Suprapubic skin (tissue), 4 donors: Measurements from ENCODE around the gene HSPA5. TPM values are rescaled to one million over a fixed set of nuclear protein-coding genes. Genes with fewer than 3 reads are reported as not detected.
"Not testable (repeated sequence)": the region's sequence is repeated elsewhere in the genome, so short reads cannot be mapped to it uniquely, and the experiment has no call there.

Experiments
- DNase-seq, 2 donors: peaks; one replicate each; pipeline ENCODE4 v3.0.0-alpha.2; 2019; ENCODE audit warnings: low spot score in 2 of 2
- H3K27ac ChIP-seq: fragments of 200-600 bp; sonication (generic); one replicate; pipeline ENCODE4 v1.5.1; 2019
- H3K27me3 ChIP-seq: fragments of 200-600 bp; sonication (generic); one replicate; pipeline ENCODE4 v1.5.1; 2019
- H3K36me3 ChIP-seq: fragments of 200-600 bp; sonication (generic); one replicate; pipeline ENCODE4 v1.5.1; 2019
- H3K4me1 ChIP-seq: fragments of 200-600 bp; sonication (generic); one replicate; pipeline ENCODE4 v1.5.1; 2019
- H3K4me3 ChIP-seq: fragments of 200-600 bp; sonication (generic); one replicate; pipeline ENCODE4 v1.5.1; 2019; ENCODE audit warnings: mild to moderate bottlenecking
- H3K9me3 ChIP-seq: fragments of 200-600 bp; sonication (generic); one replicate; pipeline ENCODE4 v1.5.1; 2019
- EP300 ChIP-seq: sonication (generic); formaldehyde crosslinking; IDR thresholded peaks from one replicate; pipeline ENCODE4 v1.6.1; 2017; ENCODE audit warnings: antibody characterized with exemption
- POLR2A ChIP-seq, 2 donors: fragments of 450-650 bp; IDR thresholded peaks; one replicate each; pipeline ENCODE4 v1.6.1; 2017; ENCODE audit warnings: antibody characterized with exemption in 2 of 2, mild to moderate bottlenecking in 2 of 2, moderate library complexity in 2 of 2
- POLR2AphosphoS5 ChIP-seq, 3 donors: sonication (generic); formaldehyde crosslinking; IDR thresholded peaks; one replicate each; pipeline ENCODE4 v1.6.1; 2017; ENCODE audit warnings: antibody characterized with exemption in 3 of 3
- WGBS: methylation state at CpG from one replicate; pipeline ENCODE4 v1.1.5; 2018; 5-methylcytosine and 5-hydroxymethylcytosine counted together
- total RNA-seq, 4 donors: library from RNA; depleted of rRNA; stranded (reverse); fragments of >200 nt; gene quantifications; one replicate each; pipeline ENCODE4 v1.1.0, GENCODE V29; 2016
- TF ChIP-seq, protein P1 (sequence below), 2 donors: fragments of 200-600 bp in 1 of 2; fragments of 450-650 bp in 1 of 2; sonication (generic) in 1 of 2; IDR thresholded peaks; one replicate each; pipeline ENCODE4 v1.5.1; 2016 to 2019; ENCODE audit warnings: antibody characterized with exemption in 2 of 2, mild to moderate bottlenecking in 1 of 2, moderate library complexity in 1 of 2

Gene HSPA5
- 10 to 100 TPM; 42.4 to 88.4 (median 74.6) TPM for total RNA-seq

GRCh38 chr9:125241000-125241862, at the start of gene HSPA5:
Gene HSPA5 (minus strand): TSS chr9:125241343. CDS start chr9:125241126, 217 bp downstream.
- H3K9me3 ChIP-seq = no peaks in the 10 kb centered on the region
- H3K27ac ChIP-seq = peak within 1 kb of the TSS; percentile 86
- under 1% methylated on average over 28 of the region's 59 CpGs for WGBS
- peaks cover 43% of the 10 kb centered on the region for H3K4me1 ChIP-seq
- H3K27me3 ChIP-seq = no peaks in the 10 kb centered on the region
- peaks cover 34% of the 10 kb centered on the region for H3K36me3 ChIP-seq
- DNase-seq = peak; percentile 100
- TF ChIP-seq EP300 = no peak
- peak; percentile 86 to 96 for TF ChIP-seq POLR2A (IDR thresholded peaks at IDR 0.05)
- peak; percentile 74 to 93 (median 91) for TF ChIP-seq POLR2AphosphoS5 (IDR thresholded peaks at IDR 0.05)
- TF ChIP-seq, protein P1, sequence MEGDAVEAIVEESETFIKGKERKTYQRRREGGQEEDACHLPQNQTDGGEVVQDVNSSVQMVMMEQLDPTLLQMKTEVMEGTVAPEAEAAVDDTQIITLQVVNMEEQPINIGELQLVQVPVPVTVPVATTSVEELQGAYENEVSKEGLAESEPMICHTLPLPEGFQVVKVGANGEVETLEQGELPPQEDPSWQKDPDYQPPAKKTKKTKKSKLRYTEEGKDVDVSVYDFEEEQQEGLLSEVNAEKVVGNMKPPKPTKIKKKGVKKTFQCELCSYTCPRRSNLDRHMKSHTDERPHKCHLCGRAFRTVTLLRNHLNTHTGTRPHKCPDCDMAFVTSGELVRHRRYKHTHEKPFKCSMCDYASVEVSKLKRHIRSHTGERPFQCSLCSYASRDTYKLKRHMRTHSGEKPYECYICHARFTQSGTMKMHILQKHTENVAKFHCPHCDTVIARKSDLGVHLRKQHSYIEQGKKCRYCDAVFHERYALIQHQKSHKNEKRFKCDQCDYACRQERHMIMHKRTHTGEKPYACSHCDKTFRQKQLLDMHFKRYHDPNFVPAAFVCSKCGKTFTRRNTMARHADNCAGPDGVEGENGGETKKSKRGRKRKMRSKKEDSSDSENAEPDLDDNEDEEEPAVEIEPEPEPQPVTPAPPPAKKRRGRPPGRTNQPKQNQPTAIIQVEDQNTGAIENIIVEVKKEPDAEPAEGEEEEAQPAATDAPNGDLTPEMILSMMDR (IDR thresholded peaks at IDR 0.05) = peak in 1 of 2 donors; percentile 10
- peak within 1 kb of the TSS; percentile 67 for H3K4me3 ChIP-seq

- H3K36me3 ChIP-seq, DNase-seq, H3K9me3 ChIP-seq, H3K27me3 ChIP-seq, H3K4me3 ChIP-seq, H3K4me1 ChIP-seq, H3K27ac ChIP-seq: not testable (repeated sequence)
- 85% methylated on average over 7 of the region's 7 CpGs for WGBS
Measured at GRCh38 chr9:125286935-125287433, 45.8 kb upstream of the HSPA5 start.

- no peaks in the 10 kb centered on the region for H3K27me3 ChIP-seq
- H3K27ac ChIP-seq = no peak overlapping the region
- TF ChIP-seq POLR2AphosphoS5 (IDR thresholded peaks at IDR 0.05) (no peak), POLR2A (IDR thresholded peaks at IDR 0.05) (no peak), EP300 (no peak)
- TF ChIP-seq, protein P1 (IDR thresholded peaks at IDR 0.05) = no peak
- no peak for DNase-seq
- peaks cover 3% of the 10 kb centered on the region for H3K4me1 ChIP-seq
- H3K4me3 ChIP-seq = no peak overlapping the region
- no peaks in the 10 kb centered on the region for H3K36me3 ChIP-seq
- WGBS = 90% methylated on average over 3 of the region's 3 CpGs
- no peaks in the 10 kb centered on the region for H3K9me3 ChIP-seq
Measured at GRCh38 chr9:125284855-125285254, 43.7 kb upstream of the HSPA5 start.

DNA sequence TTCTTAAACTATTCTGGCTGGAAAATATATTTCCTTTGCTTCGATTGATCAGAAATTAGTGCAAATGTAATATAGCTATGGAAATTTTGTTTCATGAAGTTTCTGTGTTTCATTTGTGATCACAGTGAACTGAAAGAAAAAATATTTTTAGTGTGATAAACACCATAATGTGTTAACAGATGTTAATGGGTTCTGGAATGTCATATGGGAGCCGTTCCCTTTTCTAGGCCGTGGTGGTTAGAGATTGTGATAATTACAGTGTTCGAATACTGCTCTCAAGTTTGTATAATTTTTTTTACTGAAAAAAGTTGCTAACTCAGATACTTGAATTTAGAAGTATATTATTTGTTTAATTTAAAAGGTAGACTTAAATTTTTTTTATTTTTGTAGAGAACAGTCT, 39.8 kb upstream of the HSPA5 start:
- Histone ChIP-seq H3K9me3 (no peaks in the 10 kb centered on the region), H3K27ac (no peak overlapping the region), H3K4me3 (no peak overlapping the region), H3K4me1 (no peaks in the 10 kb centered on the region), H3K36me3 (no peaks in the 10 kb centered on the region), H3K27me3 (no peaks in the 10 kb centered on the region)
- TF ChIP-seq, protein P1 (IDR thresholded peaks at IDR 0.05) = no peak
- TF ChIP-seq POLR2AphosphoS5 (IDR thresholded peaks at IDR 0.05) (no peak), POLR2A (IDR thresholded peaks at IDR 0.05) (no peak), EP300 (no peak)
- DNase-seq = no peak
- WGBS = 69% methylated on average over 4 of the region's 4 CpGs

DNA sequence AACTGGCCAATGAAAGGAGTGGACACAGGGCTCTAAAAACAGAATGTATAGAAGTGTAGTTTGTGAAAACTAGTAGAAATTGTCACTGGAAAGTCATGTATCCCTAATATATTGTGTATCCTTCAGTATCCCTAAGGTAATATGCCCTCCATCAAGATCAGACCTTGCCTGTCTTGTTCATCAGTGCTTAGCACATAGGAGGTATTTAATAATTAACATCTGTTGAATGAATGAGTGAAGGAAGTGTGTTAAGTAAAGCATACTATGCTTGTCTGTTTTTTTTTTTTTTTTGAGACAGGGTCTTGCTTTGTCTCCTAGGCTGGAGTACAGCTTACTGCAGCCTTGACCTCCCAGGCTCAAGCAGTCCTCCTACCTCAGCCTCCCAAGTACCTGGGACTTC, 36.3 kb upstream of the HSPA5 start:
- TF ChIP-seq POLR2A (IDR thresholded peaks at IDR 0.05) (no peak), POLR2AphosphoS5 (IDR thresholded peaks at IDR 0.05) (no peak), EP300 (no peak)
- TF ChIP-seq, protein P1 (IDR thresholded peaks at IDR 0.05) = no peak
- no peaks in the 10 kb centered on the region for H3K9me3 ChIP-seq
- no peak for DNase-seq
- no peaks in the 10 kb centered on the region for H3K27me3 ChIP-seq
- H3K4me3 ChIP-seq = no peak overlapping the region
- H3K36me3 ChIP-seq = no peaks in the 10 kb centered on the region
- peaks cover 15% of the 10 kb centered on the region for H3K4me1 ChIP-seq
- no peak overlapping the region for H3K27ac ChIP-seq
